GM12892 (cell line): ENCODE measurements around the gene TRAF3IP1. TPM values are rescaled to one million over a fixed set of nuclear protein-coding genes. Genes with fewer than 3 reads are reported as not detected.
"Not testable (repeated sequence)": the region's sequence is repeated elsewhere in the genome, so short reads cannot be mapped to it uniquely, and the experiment has no call there.

ENCODE experiments used
- DNase-seq: peaks from one replicate; pipeline ENCODE4 v3.0.0; 2011; ENCODE audit not compliant: insufficient read length
- FAIRE-seq: peaks from 2 replicates; lab custom pipeline; 2011; peaks lifted over from hg19 to GRCh38; lab: Jason Lieb, UNC
- POLR2A ChIP-seq: IDR thresholded peaks from 2 replicates; pipeline ENCODE4 v1.6.1; 2011; ENCODE audit warnings: low read depth, low read length, control low read depth
- POLR2AphosphoS5 ChIP-seq: IDR thresholded peaks from 2 replicates; pipeline ENCODE4 v1.6.1; 2011; ENCODE audit warnings: low read depth, low read length, control low read depth
- TAF1 ChIP-seq: IDR thresholded peaks from 2 replicates; pipeline ENCODE4 v1.6.1; 2011; ENCODE audit warnings: low read depth, mild to moderate bottlenecking, control low read depth, low read length, borderline replicate concordance
- polyA plus RNA-seq: library from polyadenylated mRNA; unstranded; fragments of >200 nt; gene quantifications from one replicate; pipeline ENCODE4 v1.2.1, GENCODE V29; 2012; ENCODE audit warnings: missing spikeins, inconsistent platforms; ENCODE audit not compliant: missing spikeins

TRAF3IP1 gene, protein sequence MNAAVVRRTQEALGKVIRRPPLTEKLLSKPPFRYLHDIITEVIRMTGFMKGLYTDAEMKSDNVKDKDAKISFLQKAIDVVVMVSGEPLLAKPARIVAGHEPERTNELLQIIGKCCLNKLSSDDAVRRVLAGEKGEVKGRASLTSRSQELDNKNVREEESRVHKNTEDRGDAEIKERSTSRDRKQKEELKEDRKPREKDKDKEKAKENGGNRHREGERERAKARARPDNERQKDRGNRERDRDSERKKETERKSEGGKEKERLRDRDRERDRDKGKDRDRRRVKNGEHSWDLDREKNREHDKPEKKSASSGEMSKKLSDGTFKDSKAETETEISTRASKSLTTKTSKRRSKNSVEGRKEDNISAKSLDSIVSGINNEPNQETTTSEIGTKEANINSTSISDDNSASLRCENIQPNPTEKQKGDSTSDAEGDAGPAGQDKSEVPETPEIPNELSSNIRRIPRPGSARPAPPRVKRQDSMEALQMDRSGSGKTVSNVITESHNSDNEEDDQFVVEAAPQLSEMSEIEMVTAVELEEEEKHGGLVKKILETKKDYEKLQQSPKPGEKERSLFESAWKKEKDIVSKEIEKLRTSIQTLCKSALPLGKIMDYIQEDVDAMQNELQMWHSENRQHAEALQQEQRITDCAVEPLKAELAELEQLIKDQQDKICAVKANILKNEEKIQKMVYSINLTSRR
- polyA plus RNA-seq: 5.5 TPM

DNA sequence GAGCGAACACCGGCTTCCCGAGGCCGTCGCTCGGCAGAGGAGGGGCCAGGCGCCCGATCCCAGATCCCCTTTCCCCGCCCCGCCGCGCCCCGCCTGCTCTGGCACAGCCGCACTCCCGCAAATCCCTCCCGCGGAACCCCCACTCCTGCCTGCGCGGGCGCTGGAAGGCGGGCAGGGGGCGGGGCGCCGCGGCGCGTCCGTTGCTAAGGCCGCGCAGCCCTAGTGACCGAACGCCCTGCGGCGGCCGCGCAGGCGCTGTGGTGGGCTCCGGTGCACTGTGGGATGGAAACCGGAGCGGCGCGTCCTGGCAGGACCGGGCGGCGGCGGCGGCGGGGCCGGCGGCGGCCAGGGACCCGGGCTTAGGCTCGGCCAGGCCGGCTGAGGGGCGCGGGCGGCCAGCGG is at the start of gene TRAF3IP1:
TSS of gene TRAF3IP1 (plus strand) at position 273 of the 402 bp plus-strand sequence. CDS start 145 bp downstream, outside the sequence.
- FAIRE-seq (peak; percentile 86), DNase-seq (peak; percentile 97)
- TF ChIP-seq TAF1: no peak
- TF ChIP-seq POLR2AphosphoS5: no peak
- TF ChIP-seq POLR2A: no peak

DNA sequence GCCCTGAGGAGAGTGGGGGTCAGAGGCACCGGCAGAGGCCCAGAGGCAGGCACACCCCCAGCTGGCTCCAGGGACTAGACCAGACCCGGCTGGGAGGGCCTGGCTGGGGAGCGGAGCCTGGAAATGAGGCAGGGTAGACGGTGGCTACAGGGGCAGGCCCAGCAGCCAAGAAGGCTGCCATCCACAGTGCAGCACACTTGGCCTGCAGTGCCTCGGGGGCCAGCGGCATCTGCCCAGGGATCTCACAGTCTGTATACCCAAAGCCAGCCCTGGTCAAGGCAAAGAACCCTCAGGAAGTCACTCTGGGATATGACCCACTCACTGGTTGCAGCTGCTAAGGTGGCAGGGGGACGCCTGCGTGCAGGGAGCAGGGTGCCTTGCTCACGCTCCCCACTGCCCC is 49.7 kb upstream of the TRAF3IP1 start:
- FAIRE-seq: no peak
- no peak for DNase-seq
- TF ChIP-seq POLR2A (no peak), TAF1 (no peak), POLR2AphosphoS5 (no peak)

DNA sequence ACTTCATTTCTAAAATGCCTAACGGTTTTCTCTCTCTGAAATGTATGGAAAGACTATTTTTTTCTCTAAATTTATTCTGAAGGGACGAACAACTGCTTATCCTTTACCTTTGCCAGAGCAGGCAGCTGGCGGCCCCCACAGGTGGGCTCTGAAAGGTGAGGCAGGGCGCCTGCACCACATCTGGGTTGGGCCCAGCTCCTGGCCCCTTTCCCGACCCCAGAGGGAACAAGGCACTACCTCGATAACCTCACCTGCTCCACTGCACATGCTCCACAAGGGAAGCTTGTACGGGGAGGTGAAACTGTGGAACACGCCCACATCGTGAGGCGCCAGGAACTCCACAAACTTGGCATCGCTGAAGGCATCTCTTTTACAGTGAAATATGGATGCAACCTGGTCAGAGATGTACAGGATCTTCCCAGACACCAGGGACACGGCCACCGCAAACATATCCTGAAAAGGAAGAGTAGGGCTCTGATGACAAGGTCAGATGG is 49.2 kb upstream of the TRAF3IP1 start:
- FAIRE-seq (no peak), DNase-seq (no peak)
- TF ChIP-seq POLR2AphosphoS5: no peak
- no peak for TF ChIP-seq POLR2A
- no peak for TF ChIP-seq TAF1

- not testable (repeated sequence) for DNase-seq, FAIRE-seq
Measured at GRCh38 chr2:238271686-238272085, 48.6 kb upstream of the TRAF3IP1 start.

GRCh38 chr2:238272156-238272555 is 48.2 kb upstream of the TRAF3IP1 start:
- DNase-seq: no peak
- no peak for TF ChIP-seq POLR2A
- FAIRE-seq: no peak

DNA sequence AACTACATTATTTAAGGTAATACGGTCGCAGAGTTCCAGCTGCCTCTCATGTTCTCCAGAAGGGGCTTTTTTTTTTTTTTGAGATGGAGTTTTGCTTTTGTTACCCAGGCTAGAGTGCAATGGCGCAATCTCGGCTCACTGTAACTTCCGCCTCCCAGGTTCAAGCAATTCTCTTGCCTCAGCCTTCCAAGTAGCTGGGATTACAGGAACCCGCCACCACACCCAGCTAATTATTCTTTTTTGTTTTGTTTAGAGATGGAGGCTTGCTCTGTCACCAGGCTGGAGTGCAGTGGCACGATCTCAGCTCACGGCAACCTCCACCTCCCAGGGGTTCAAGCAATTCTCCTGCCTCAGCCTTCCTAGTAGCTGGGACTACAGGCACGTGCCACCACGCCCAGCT is 46.9 kb upstream of the TRAF3IP1 start:
- FAIRE-seq, DNase-seq: not testable (repeated sequence)

- DNase-seq (no peak), FAIRE-seq (no peak)
- no peak for TF ChIP-seq TAF1
Measured at GRCh38 chr2:238274152-238274865, 46.0 kb upstream of the TRAF3IP1 start.

DNA sequence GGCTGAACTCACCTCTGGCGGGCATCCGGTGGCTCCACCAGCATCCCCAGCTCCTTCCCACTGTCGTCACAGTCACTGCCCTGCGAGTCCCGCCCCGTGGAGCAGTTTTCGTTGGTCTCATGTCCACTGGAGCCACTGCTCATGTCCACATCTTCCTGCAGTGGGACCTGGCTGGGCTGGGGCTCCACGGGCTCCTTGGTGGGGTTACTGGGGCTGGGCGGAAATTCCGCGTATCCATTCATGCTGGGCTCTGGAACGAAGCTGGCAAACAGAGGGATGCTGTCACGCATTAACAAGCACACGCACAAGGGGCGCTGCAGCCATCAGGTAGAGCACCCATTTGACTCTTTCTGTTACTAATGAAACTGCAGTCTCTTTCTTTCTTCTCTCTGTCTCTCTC is 42.6 kb upstream of the TRAF3IP1 start:
- TF ChIP-seq POLR2AphosphoS5 (no peak), TAF1 (no peak)
- no peak for FAIRE-seq
- DNase-seq: no peak

GRCh38 chr2:238278626-238279323 is 41.5 kb upstream of the TRAF3IP1 start:
- TF ChIP-seq TAF1: no peak
- TF ChIP-seq POLR2AphosphoS5: no peak
- TF ChIP-seq POLR2A: no peak
- FAIRE-seq: no peak
- no peak for DNase-seq

GRCh38 chr2:238279324-238279682 is 41.0 kb upstream of the TRAF3IP1 start:
- FAIRE-seq: no peak
- DNase-seq: no peak
- TF ChIP-seq POLR2AphosphoS5 (no peak), POLR2A (no peak), TAF1 (no peak)

DNA sequence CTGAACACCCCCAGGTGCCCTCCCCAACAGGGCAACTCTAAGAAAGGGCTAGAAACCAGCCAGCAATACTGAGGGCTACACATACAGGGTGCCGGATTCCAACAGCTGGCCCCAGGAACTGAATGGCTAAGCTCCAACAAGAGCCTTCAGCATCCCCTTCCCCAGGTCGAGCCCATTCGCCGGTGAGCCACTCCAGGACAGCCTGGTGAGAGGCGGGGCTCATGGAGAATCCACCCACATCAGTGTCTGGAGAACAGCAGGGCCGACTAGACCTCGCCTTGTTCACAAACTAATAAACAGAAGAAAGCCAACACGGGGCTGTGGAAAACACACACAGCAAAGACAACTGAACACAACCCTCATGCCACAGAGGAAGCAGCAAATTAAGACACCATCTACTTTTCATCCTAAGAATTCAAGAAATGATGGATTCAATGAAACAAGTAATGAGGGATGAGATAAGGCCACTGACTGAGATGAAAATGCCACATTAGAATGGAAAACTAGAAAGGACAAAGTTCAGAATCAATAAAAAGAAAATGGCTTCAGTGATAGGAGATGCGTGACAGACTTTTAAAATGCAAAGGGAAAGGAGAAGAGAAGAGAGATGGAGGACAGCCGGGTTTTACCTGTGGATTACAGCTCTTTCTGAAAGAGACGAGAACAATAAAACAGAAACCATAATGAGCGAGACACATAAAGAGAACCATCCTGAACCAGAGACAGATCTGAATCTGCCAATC is 40.1 kb upstream of the TRAF3IP1 start:
- DNase-seq (no peak), FAIRE-seq (no peak)
- TF ChIP-seq POLR2A (no peak), POLR2AphosphoS5 (no peak), TAF1 (no peak)
